H1 (cell line): Measurements from ENCODE around the gene SCN8A. TPM values are rescaled to one million over a fixed set of nuclear protein-coding genes. Genes with fewer than 3 reads are reported as not detected.

Experiments
- CTCF ChIA-PET: fragments of 300-600 bp; sonication (Branson Sonifier 250); formaldehyde crosslinking; loops from one replicate; lab custom pipeline; 2021; ENCODE audit not compliant: partially characterized antibody; lab: Charles Lee
- POLR2A ChIA-PET: fragments of 300-600 bp; sonication (Branson Sonifier 250); formaldehyde crosslinking; loops from one replicate; lab custom pipeline; 2021; ENCODE audit warnings: inconsistent platforms; ENCODE audit not compliant: partially characterized antibody; lab: Charles Lee
- DNase-seq, 2 experiments: peaks; one replicate each; pipeline versions ENCODE4 v3.0.0 to v3.0.0-alpha.2; 2010 to 2022; ENCODE audit warnings: low spot score in 2 of 2, low read depth in 1 of 2, mixed read lengths in 1 of 2
- FAIRE-seq: peaks from 2 replicates; lab custom pipeline; 2011; peaks lifted over from hg19 to GRCh38; lab: Jason Lieb, UNC
- H2AFZ ChIP-seq: 2 replicates; pipeline ENCODE4 v1.8.1; 2012; ENCODE audit warnings: low read length, inconsistent platforms
- H2AK5ac ChIP-seq: 2 replicates; pipeline ENCODE4 v1.6.1; 2013; ENCODE audit warnings: low read depth, low read length
- H2BK120ac ChIP-seq: replicated peaks from 2 replicates; pipeline ENCODE3; 2013; ENCODE audit warnings: low read depth, low read length, inconsistent platforms
- H2BK12ac ChIP-seq: 2 replicates; pipeline ENCODE4 v1.6.1; 2013; ENCODE audit warnings: low read depth, low read length
- H2BK15ac ChIP-seq: 2 replicates; pipeline ENCODE4 v1.6.1; 2013; ENCODE audit warnings: low read length
- H2BK20ac ChIP-seq: 2 replicates; pipeline ENCODE4 v1.6.1; 2013; ENCODE audit warnings: low read length
- H2BK5ac ChIP-seq: 2 replicates; pipeline ENCODE4 v1.6.1; 2013; ENCODE audit warnings: low read depth, low read length
- H3K14ac ChIP-seq: 2 replicates; pipeline ENCODE4 v1.6.1; 2013; ENCODE audit warnings: inconsistent platforms; ENCODE audit not compliant: insufficient read length
- H3K18ac ChIP-seq: 2 replicates; pipeline ENCODE4 v1.6.1; 2013; ENCODE audit warnings: low read length; ENCODE audit errors: extremely low read depth
- H3K23ac ChIP-seq: 2 replicates; pipeline ENCODE4 v1.6.1; 2013; ENCODE audit warnings: inconsistent platforms; ENCODE audit not compliant: insufficient read length
- H3K23me2 ChIP-seq: 2 replicates; pipeline ENCODE4 v1.6.1; 2013; ENCODE audit warnings: low read depth, low read length
- H3K27ac ChIP-seq: 2 replicates; pipeline ENCODE4 v1.6.1; 2011; ENCODE audit warnings: low read depth, low read length, inconsistent platforms
- H3K27me3 ChIP-seq, 4 experiments: replicated peaks in 1 of 4; 1 replicate in 1 of 4; 2 replicates in 3 of 4; pipeline versions ENCODE4 v1.6.1 to v1.8.1; 2011 to 2013; ENCODE audit warnings: low read length in 3 of 4, mild to moderate bottlenecking in 3 of 4, inconsistent platforms in 2 of 4, mixed read lengths in 2 of 4, moderate library complexity in 1 of 4; ENCODE audit not compliant: control insufficient read depth in 3 of 4, insufficient read depth in 3 of 4; ENCODE audit errors: extremely low read depth in 1 of 4
- H3K36me3 ChIP-seq, 4 experiments: 2 replicates each; pipeline versions ENCODE4 v1.6.1 to v1.8.1; 2011 to 2013; ENCODE audit warnings: mild to moderate bottlenecking in 4 of 4, low read length in 3 of 4, moderate library complexity in 2 of 4, control low read depth in 1 of 4, inconsistent platforms in 1 of 4; ENCODE audit not compliant: insufficient read depth in 4 of 4, control insufficient read depth in 2 of 4
- H3K4ac ChIP-seq: replicated peaks from 2 replicates; pipeline ENCODE3; 2013; ENCODE audit warnings: low read length, low read depth, mixed read lengths, inconsistent platforms; ENCODE audit not compliant: insufficient read length
- H3K4me1 ChIP-seq, 4 experiments: replicated peaks in 1 of 4; 1 replicate in 1 of 4; 2 replicates in 3 of 4; pipeline versions ENCODE4 v1.6.1 to v1.8.1; 2011 to 2013; ENCODE audit warnings: low read length in 3 of 4, inconsistent platforms in 2 of 4, mixed read lengths in 1 of 4; ENCODE audit not compliant: insufficient read depth in 4 of 4, control insufficient read depth in 3 of 4
- H3K4me2 ChIP-seq, 2 experiments: 2 replicates each; pipeline versions ENCODE4 v1.6.1 to v1.8.1; 2011 to 2013; ENCODE audit warnings: low read depth in 2 of 2, low read length in 2 of 2, control low read depth in 1 of 2, inconsistent platforms in 1 of 2, mild to moderate bottlenecking in 1 of 2; ENCODE audit not compliant: insufficient read depth in 1 of 2
- H3K4me3 ChIP-seq, 4 experiments: fragments of 200-600, 300-600 bp in 1 of 4; sonication (generic), shearing (Covaris generic), sonication (Bioruptor Twin) in 1 of 4; 2 replicates each; pipeline versions ENCODE4 v1.5.1 to v1.8.1; 2011 to 2016; ENCODE audit warnings: low read length in 4 of 4, low read depth in 3 of 4, control low read depth in 2 of 4, inconsistent platforms in 2 of 4, mild to moderate bottlenecking in 2 of 4, mixed read lengths in 1 of 4, moderate library complexity in 1 of 4; ENCODE audit not compliant: insufficient read depth in 2 of 4; ENCODE audit errors: extremely low read depth in 1 of 4
- H3K56ac ChIP-seq: replicated peaks from 2 replicates; pipeline ENCODE3; 2013; ENCODE audit warnings: low read depth, mild to moderate bottlenecking, mixed read lengths, low read length, inconsistent platforms; ENCODE audit not compliant: insufficient read length
- H3K79me1 ChIP-seq: 2 replicates; pipeline ENCODE4 v1.6.1; 2013; ENCODE audit warnings: low read depth, low read length, control low read depth
- H3K79me2 ChIP-seq, 2 experiments: 2 replicates each; pipeline versions ENCODE4 v1.6.1 to v1.8.1; 2012 to 2013; ENCODE audit warnings: low read length in 2 of 2, mild to moderate bottlenecking in 2 of 2, inconsistent platforms in 1 of 2; ENCODE audit not compliant: insufficient read depth in 2 of 2, control insufficient read depth in 1 of 2
- H3K9ac ChIP-seq, 4 experiments: replicated peaks in 1 of 4; 1 replicate in 1 of 4; 2 replicates in 3 of 4; pipeline versions ENCODE4 v1.6.1 to v1.8.1; 2011 to 2013; ENCODE audit warnings: low read depth in 3 of 4, low read length in 3 of 4, control low read depth in 2 of 4, mild to moderate bottlenecking in 2 of 4, moderate library complexity in 2 of 4, inconsistent platforms in 1 of 4; ENCODE audit errors: extremely low read depth in 1 of 4
- H3K9me3 ChIP-seq, 2 experiments: 2 replicates each; pipeline versions ENCODE4 v1.6.1 to v1.8.1; 2012 to 2013; ENCODE audit warnings: mild to moderate bottlenecking in 2 of 2, moderate library complexity in 2 of 2, control low read depth in 1 of 2, inconsistent platforms in 1 of 2, low read depth in 1 of 2, low read length in 1 of 2, mixed read lengths in 1 of 2; ENCODE audit not compliant: insufficient read depth in 2 of 2
- H4K20me1 ChIP-seq, 2 experiments: replicated peaks in 1 of 2; 2 replicates each; pipeline versions ENCODE3 to v1.8.1; 2011 to 2013; ENCODE audit warnings: inconsistent platforms in 2 of 2, low read length in 2 of 2, mild to moderate bottlenecking in 1 of 2; ENCODE audit not compliant: insufficient read depth in 2 of 2, control insufficient read depth in 1 of 2
- H4K5ac ChIP-seq: 2 replicates; pipeline ENCODE4 v1.6.1; 2013; ENCODE audit warnings: low read length, low read depth, mixed read lengths, inconsistent platforms; ENCODE audit not compliant: insufficient read length
- H4K8ac ChIP-seq: 2 replicates; pipeline ENCODE4 v1.8.0; 2013; ENCODE audit warnings: mild to moderate bottlenecking, moderate library complexity, low read length, inconsistent platforms; ENCODE audit not compliant: insufficient read depth; ENCODE audit errors: extremely low read depth
- H4K91ac ChIP-seq: replicated peaks from 2 replicates; pipeline ENCODE3; 2013; ENCODE audit warnings: low read length, mixed read lengths, inconsistent platforms; ENCODE audit not compliant: insufficient read length
- ASH2L ChIP-seq: fragments of 200-600, 300-600 bp; sonication (generic); IDR thresholded peaks from one replicate; pipeline ENCODE4 v1.7.1; 2017; ENCODE audit warnings: low read length
- CBX5 ChIP-seq: fragments of 300-800, 300-1000 bp; sonication (generic); IDR thresholded peaks from 2 replicates; pipeline ENCODE4 v1.7.1; 2016; ENCODE audit warnings: antibody characterized with exemption, low read length, low read depth
- MAFK ChIP-seq: IDR thresholded peaks from 2 replicates; pipeline ENCODE4 v1.6.1; 2012; ENCODE audit warnings: low read depth, mild to moderate bottlenecking, improper control_type of control experiment, low read length
- TAF1 ChIP-seq: IDR thresholded peaks from 2 replicates; pipeline ENCODE4 v1.6.1; 2011; ENCODE audit warnings: mild to moderate bottlenecking, low read depth, low read length
- WGBS, 2 experiments: shearing (Covaris generic) in 1 of 2; methylation state at CpG; one replicate each; pipeline versions ENCODE4 v1.1.6 to v1.1.7; 2013 to 2015; ENCODE audit warnings: low lambda C conversion rate in 2 of 2, mixed read lengths in 2 of 2, inconsistent platforms in 1 of 2, low coverage in 1 of 2, missing lambda C conversion rate in 1 of 2; ENCODE audit not compliant: insufficient replicate concordance in 2 of 2, insufficient coverage in 1 of 2, insufficient read length in 1 of 2; ENCODE audit errors: extremely low coverage in 1 of 2, missing lambda C conversion rate in 1 of 2; 5-methylcytosine and 5-hydroxymethylcytosine counted together
- polyA plus RNA-seq, 7 experiments: library from polyadenylated mRNA; depleted of rRNA in 3 of 7; stranded (reverse) in 5 of 7; unstranded in 2 of 7; fragments of >200 nt in 5 of 7; fragments of 200-250 nt in 2 of 7; gene quantifications; 1 replicate in 5 of 7; 2 replicates in 1 of 7; 4 replicates in 1 of 7; pipeline versions ENCODE4 v1.2.1 to v1.2.3, GENCODE V29; 2011 to 2013; ENCODE audit warnings: missing spikeins in 2 of 7, mixed read lengths in 2 of 7
- total RNA-seq: library from RNA; stranded (reverse); fragmentation: NEBNext Ultra II Directional; extraction: Animal tissue kit (Norgen Biotek cat#: 25700); gene quantifications from 2 replicates; pipeline ENCODE4 v1.2.1, GENCODE V29; 2021

SCN8A gene
- total and polyA plus RNA-seq, 2 of the 8 experiments (the other 6 are each of a cell fraction or from before 2014, with no cell fraction given), result 6.3 to 10.7 TPM

DNA sequence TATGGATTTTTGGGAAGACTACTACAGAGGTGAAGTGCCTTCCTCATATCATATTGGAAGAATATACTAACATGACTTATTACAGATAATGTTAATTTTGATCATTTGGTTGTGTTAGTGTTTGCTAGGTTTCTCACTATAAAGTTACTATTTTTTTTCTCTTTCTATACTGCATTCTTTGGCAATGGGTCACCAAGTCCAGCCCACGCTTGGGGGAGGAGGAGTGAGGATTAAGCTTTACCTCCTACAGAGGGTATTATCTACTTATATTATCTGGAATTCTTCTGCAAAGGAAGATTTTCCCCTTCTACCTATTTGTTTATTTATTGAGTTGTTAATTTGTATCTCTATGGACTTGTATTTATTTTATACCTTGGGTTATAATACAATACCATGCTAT is 31.5 kb downstream of the SCN8A start:
- no peak overlapping the region for H2BK12ac ChIP-seq
- H3K14ac ChIP-seq, result no peak overlapping the region
- H3K4me1 ChIP-seq, result 0 out of 7 replicates have a peak, but pooled peaks cover 0 to 2% (median 0%) of the 10 kb centered on the region in 4 experiments
- H3K27me3 ChIP-seq, result no peaks in the 10 kb centered on the region
- 80% methylated on average over 1 of the region's 1 CpG; no CpG with 5 or more reads in 1 of the 2 experiments for WGBS, 2 experiments
- no peak overlapping the region for H2BK20ac ChIP-seq
- H4K20me1 ChIP-seq, result peaks cover 0 to 8% of the 10 kb centered on the region in 2 experiments
- H2BK120ac ChIP-seq, result no peak overlapping the region
- no peaks in the 10 kb centered on the region for H3K23me2 ChIP-seq
- no peak overlapping the region for H4K8ac ChIP-seq
- H3K36me3 ChIP-seq, result no peaks in the 10 kb centered on the region
- TF ChIP-seq TAF1, result no peak
- peak; percentile 73 for TF ChIP-seq ASH2L
- no peak for TF ChIP-seq MAFK
- TF ChIP-seq CBX5, result no peak
- H3K18ac ChIP-seq, result no peak overlapping the region
- no peak overlapping the region for H2AK5ac ChIP-seq
- no peak overlapping the region for H4K91ac ChIP-seq
- H3K56ac ChIP-seq, result no peak overlapping the region
- FAIRE-seq (no peak), DNase-seq (no peak)
- no peak overlapping the region for H2AFZ ChIP-seq
- H3K9me3 ChIP-seq, result no peaks in the 10 kb centered on the region
- H3K4ac ChIP-seq, result no peak overlapping the region
- H2BK5ac ChIP-seq, result no peak overlapping the region
- no peak overlapping the region for H3K23ac ChIP-seq
- no peaks in the 10 kb centered on the region for H3K79me1 ChIP-seq
- no peak overlapping the region for H3K9ac ChIP-seq
- H4K5ac ChIP-seq, result no peak overlapping the region
- no peak overlapping the region for H2BK15ac ChIP-seq
- peaks cover 0 to 55% of the 10 kb centered on the region in 2 experiments; a peak in 2 of 4 replicates for H3K79me2 ChIP-seq
- ChIA-PET POLR2A (no interaction called here), CTCF (no interaction called here)
- H3K4me2 ChIP-seq, result no peak overlapping the region
- H3K27ac ChIP-seq, result no peak overlapping the region
- no peak overlapping the region for H3K4me3 ChIP-seq
